Central memory CD8-positive, alpha-beta T cell (primary cell): ENCODE measurements around the gene CPVL.

Source experiments
- ATAC-seq: fragments of 150-1000 bp; cut with Tn5 transposase; replicated peaks from 2 replicates; pipeline ENCODE4 v1.10.0; 2022; ENCODE audit warnings: mild to moderate bottlenecking, moderate FRiP score, moderate number of reproducible peaks; ENCODE audit not compliant: poor library complexity, severe bottlenecking; ENCODE audit errors: extremely low read depth
- DNase-seq, 2 donors: peaks; one replicate each; pipeline ENCODE4 v3.0.0; 2021; ENCODE audit warnings: low spot score in 2 of 2
- H3K27ac Mint-ChIP-seq: one replicate; pipeline ENCODE4 v1.8.0; 2022; ENCODE audit warnings: low read depth, mild to moderate bottlenecking, moderate library complexity, mixed read lengths
- H3K27me3 Mint-ChIP-seq: one replicate; pipeline ENCODE4 v1.8.0; 2022; ENCODE audit warnings: mixed read lengths
- H3K36me3 Mint-ChIP-seq: one replicate; pipeline ENCODE4 v1.8.0; 2022; ENCODE audit warnings: mild to moderate bottlenecking, moderate library complexity, mixed read lengths; ENCODE audit not compliant: insufficient read depth
- H3K4me1 Mint-ChIP-seq: one replicate; pipeline ENCODE4 v1.8.0; 2022; ENCODE audit warnings: mixed read lengths
- H3K4me3 Mint-ChIP-seq: one replicate; pipeline ENCODE4 v1.8.0; 2022; ENCODE audit warnings: mild to moderate bottlenecking, moderate library complexity, mixed read lengths
- H3K9me3 Mint-ChIP-seq: one replicate; pipeline ENCODE4 v1.8.0; 2022; ENCODE audit warnings: mixed read lengths

CPVL gene

DNA sequence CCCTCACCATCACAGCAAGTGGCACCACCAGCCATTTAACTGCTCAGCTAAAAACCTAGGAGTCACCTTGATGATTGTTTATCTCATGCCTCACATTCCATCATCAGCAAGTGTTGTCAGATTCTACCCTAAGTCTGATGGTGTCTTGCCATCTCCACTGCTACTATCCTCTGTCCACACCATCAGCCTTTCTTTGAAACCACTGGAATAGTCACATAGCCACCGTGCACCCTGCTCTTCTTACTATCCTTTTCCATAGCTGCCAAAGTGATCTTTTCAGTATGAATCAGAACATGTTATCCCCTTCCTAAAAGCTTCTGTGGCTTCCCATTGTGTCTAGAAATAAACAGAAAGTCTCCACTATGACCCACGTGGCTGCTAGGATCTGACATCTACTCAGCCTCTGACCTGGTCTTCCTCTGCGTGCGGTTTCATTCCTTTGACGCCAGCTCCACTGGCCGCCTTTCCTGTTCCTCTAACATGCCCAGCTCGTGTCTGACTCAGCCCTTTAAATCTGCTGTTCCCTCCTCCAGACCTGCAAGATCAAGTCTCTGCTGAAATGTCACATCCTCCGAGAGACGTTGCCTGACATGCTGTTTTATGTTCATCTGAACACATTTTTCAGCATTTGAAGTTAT, 31.7 kb upstream of the CPVL start:
- DNase-seq = no peak
- peaks cover 2% of the 10 kb centered on the region for H3K36me3 Mint-ChIP-seq
- H3K9me3 Mint-ChIP-seq = no peaks in the 10 kb centered on the region
- no peak overlapping the region for H3K27ac Mint-ChIP-seq
- H3K4me1 Mint-ChIP-seq = no peaks in the 10 kb centered on the region
- H3K27me3 Mint-ChIP-seq = no peaks in the 10 kb centered on the region
- H3K4me3 Mint-ChIP-seq = no peak overlapping the region
- no peak for ATAC-seq

DNA sequence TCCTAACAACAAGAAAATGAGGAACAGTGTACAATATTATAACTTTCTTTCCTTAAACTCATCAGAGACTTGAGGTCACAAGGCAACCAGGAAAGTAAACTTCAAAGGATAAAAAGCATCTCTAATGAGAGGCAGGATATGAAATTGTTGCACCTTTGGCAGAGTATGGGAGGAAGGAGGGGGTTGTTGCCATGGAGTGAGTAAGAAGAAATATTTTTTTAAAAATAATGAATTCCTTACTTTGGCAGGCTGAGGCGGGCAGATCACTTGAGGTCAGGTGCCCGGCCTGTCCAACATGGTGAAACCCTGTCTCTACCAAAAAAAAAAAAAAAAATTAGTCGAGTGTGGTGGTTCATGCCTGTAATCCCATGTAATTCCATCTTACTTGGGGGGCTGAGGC, 27.1 kb upstream of the CPVL start:
- Mint-ChIP-seq H3K27ac (no peak overlapping the region), H3K36me3 (no peaks in the 10 kb centered on the region), H3K4me1 (no peaks in the 10 kb centered on the region), H3K27me3 (peaks cover 20% of the 10 kb centered on the region), H3K9me3 (no peaks in the 10 kb centered on the region), H3K4me3 (no peak overlapping the region)
- ATAC-seq = no peak
- no peak for DNase-seq

DNA sequence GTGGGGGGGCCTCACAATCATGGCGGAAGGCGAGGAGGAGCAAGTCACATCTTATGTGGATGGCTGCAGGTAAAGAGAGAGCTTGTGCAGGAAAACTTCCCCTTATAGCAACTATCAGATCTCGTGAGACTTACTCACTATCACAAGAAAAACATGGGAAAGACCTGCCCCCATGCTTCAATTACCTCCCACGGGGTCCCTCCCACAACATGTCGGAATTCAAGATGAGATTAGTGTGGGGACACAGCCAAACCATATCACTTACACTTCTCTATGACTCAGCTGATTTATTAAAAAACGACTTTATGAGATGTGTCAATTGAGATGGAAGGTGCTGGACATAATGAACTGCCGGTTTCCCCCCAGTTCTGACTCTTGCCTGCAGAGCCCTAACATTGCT, 24.4 kb upstream of the CPVL start:
- H3K27ac Mint-ChIP-seq = no peak overlapping the region
- peaks cover 9% of the 10 kb centered on the region for H3K9me3 Mint-ChIP-seq
- ATAC-seq (no peak), DNase-seq (no peak)
- H3K27me3 Mint-ChIP-seq = peaks cover 37% of the 10 kb centered on the region
- H3K36me3 Mint-ChIP-seq = no peaks in the 10 kb centered on the region
- no peaks in the 10 kb centered on the region for H3K4me1 Mint-ChIP-seq
- no peak overlapping the region for H3K4me3 Mint-ChIP-seq

DNA sequence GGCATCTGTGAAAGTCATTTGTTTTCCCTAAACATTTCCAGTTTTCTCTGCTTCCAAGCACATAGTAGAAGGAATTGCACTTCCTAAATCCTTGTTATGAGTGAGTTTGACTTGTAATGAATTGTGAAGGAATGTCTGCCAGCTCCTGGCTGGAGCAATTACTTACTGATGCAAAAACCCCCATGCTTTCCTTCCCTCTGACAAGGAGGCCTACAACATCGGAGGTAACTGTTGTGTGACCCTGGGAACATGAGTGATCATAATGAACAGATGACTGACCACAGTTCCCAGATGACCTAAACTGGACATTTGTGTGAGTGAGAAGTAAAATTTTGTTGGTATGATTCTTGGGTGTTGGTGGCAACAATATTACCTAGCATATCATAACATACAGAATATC, 21.4 kb upstream of the CPVL start:
- DNase-seq (no peak), ATAC-seq (no peak)
- Mint-ChIP-seq H3K4me3 (no peak overlapping the region), H3K4me1 (no peaks in the 10 kb centered on the region), H3K27ac (no peak overlapping the region), H3K36me3 (no peaks in the 10 kb centered on the region), H3K27me3 (peaks cover 51% of the 10 kb centered on the region), H3K9me3 (peaks cover 10% of the 10 kb centered on the region)

DNA sequence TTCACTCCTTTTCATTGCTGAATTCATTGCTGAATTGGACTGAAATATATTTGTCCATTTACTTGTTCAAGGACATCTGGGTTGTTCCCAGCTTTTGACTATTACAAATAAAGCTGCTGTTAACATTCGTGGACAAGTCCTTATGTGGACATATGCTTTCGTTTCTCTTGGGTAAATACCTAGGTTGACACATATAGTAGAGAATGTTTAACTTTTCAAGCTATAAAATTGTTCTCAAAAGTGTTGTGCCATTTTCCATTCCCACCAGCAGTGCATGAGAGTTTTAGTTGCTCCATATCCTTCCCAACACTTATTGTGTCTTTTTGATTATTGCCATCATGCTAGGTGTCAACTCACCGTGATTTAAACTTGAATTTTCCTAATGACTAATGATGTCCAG, 17.5 kb upstream of the CPVL start:
- DNase-seq (no peak), ATAC-seq (no peak)
- Mint-ChIP-seq H3K36me3 (no peaks in the 10 kb centered on the region), H3K27me3 (peaks cover 31% of the 10 kb centered on the region), H3K4me3 (no peak overlapping the region), H3K9me3 (peaks cover 10% of the 10 kb centered on the region), H3K4me1 (no peaks in the 10 kb centered on the region), H3K27ac (no peak overlapping the region)

DNA sequence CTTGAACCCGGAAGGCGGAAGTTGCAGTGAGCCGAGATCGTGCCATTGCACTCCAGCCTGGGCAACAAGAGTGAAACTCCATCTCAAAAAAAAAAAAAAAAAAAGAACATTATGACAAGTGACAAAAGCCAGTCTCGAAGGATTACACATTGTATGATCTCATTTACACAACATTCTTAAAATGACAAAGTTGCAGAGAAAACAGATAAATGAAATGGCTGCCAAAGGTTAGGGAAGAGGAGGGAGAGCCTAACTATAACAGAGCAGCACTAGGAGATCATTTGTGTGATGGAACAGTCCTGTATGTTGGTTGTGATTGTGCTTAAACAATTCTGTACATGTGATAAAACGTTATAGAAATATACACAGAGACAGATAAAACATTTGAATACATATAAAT, 16.2 kb upstream of the CPVL start:
- peaks cover under 1% of the 10 kb centered on the region for H3K4me1 Mint-ChIP-seq
- no peak for ATAC-seq
- H3K27ac Mint-ChIP-seq = no peak overlapping the region
- peaks cover 26% of the 10 kb centered on the region for H3K27me3 Mint-ChIP-seq
- peaks cover 10% of the 10 kb centered on the region for H3K9me3 Mint-ChIP-seq
- H3K36me3 Mint-ChIP-seq = no peaks in the 10 kb centered on the region
- H3K4me3 Mint-ChIP-seq = no peak overlapping the region
- no peak for DNase-seq

DNA sequence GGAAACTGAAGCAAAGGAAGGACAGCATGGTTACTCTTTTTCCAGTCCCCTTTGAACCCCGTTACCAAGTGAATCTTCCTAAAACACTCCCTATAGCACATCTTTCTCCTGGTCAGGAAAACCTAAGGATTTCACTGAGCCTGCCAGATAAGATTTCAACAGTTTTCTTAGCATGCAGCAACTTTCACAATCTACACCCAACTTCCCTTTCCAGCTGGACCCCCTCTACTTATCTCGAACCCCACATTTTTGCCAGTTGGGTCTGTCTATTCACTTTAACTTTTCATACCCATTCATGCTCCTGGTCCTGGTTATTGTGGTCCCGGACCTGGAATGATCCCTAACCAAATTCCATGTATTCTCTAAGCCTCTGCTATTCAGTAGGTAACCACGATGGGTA, 14.9 kb upstream of the CPVL start:
- Mint-ChIP-seq H3K4me1 (peaks cover 14% of the 10 kb centered on the region), H3K9me3 (peaks cover 5% of the 10 kb centered on the region), H3K36me3 (no peaks in the 10 kb centered on the region), H3K27me3 (peaks cover 18% of the 10 kb centered on the region), H3K4me3 (no peak overlapping the region), H3K27ac (no peak overlapping the region)
- ATAC-seq (no peak), DNase-seq (no peak)

DNA sequence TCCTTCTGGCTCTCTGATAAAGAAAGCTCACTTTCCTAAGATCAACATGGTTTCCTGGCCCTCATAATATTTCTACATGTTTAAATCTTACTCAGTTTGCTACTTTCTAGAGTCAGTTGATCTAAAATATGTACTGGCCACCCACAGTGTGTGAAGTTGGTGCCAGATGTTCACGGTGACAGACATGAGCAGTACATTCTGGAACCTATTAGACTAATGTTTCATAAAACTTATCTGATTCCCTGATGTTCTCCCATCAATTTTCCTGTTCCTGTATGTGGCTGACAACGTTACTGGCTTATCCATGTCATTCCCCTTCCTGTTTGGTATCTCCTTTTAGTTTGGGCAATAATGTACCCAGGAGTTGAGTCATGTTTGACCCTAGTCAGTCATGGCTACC, 13.7 kb upstream of the CPVL start:
- H3K27ac Mint-ChIP-seq = no peak overlapping the region
- no peaks in the 10 kb centered on the region for H3K36me3 Mint-ChIP-seq
- peaks cover 16% of the 10 kb centered on the region for H3K4me1 Mint-ChIP-seq
- no peaks in the 10 kb centered on the region for H3K9me3 Mint-ChIP-seq
- DNase-seq (no peak), ATAC-seq (no peak)
- H3K27me3 Mint-ChIP-seq = peaks cover 7% of the 10 kb centered on the region
- H3K4me3 Mint-ChIP-seq = no peak overlapping the region

DNA sequence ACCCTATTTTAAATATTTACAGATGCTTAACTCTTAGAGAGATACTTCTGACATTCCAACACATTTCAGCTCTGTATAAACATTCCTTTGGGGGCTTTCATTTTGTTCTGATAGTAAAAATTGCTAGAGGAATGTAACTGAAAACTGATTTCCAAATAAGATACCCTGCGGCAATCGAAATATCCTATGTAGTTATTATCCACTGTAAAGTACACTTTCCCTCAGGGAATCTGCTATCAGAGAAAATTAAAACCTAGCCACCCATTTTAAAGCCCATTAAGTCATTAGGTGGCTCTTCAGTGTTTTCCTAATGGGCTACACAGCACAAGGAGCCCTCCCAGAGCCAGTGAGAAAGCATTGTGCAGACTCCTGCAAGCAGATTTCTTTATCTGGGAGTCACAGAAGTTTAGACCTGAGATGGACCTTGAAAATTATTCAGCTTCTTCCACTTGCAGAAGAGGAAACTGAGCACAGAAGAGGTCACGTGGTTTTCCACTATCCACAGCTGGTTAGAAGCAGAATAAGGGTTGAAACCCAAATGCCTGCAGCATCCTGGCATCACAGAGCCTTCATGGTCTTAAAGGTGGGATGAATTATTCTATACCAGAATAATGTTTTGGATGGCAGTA, 12.6 kb upstream of the CPVL start:
- Mint-ChIP-seq H3K9me3 (no peaks in the 10 kb centered on the region), H3K4me1 (peaks cover 16% of the 10 kb centered on the region), H3K4me3 (no peak overlapping the region), H3K27ac (no peak overlapping the region), H3K36me3 (no peaks in the 10 kb centered on the region), H3K27me3 (no peaks in the 10 kb centered on the region)
- DNase-seq (no peak), ATAC-seq (no peak)

DNA sequence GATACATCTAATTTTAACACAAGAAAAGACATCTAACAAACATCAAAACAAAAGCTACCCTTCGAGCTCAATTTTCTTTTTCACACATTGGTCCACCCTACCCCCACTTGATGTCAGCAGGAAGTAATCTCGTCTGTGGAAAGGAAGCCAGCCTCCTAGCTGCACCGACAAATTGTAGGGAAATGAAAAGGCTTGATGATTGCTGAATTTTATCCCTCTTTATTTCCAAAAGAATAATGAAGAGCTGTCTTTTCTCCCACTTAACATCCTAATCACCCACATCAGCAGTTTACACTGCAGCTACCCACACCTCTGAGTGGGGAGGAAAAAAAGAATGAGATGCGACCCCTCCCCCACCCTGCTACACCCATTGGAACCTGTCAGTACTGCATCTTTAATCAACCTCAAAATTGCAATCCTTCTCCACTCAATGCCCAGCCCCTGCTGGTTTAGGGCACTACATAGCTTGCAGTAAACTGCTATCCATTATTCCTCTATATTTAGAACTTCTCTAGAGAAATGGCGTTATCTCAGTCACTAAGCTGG, 10.6 kb upstream of the CPVL start:
- peak in 1 of 2 donors; percentile 36 for DNase-seq
- Mint-ChIP-seq H3K27me3 (no peaks in the 10 kb centered on the region), H3K4me1 (peaks cover 16% of the 10 kb centered on the region), H3K27ac (no peak overlapping the region), H3K36me3 (no peaks in the 10 kb centered on the region), H3K4me3 (peak overlapping the region; percentile 9), H3K9me3 (no peaks in the 10 kb centered on the region)
- peak; percentile 91 for ATAC-seq

DNA sequence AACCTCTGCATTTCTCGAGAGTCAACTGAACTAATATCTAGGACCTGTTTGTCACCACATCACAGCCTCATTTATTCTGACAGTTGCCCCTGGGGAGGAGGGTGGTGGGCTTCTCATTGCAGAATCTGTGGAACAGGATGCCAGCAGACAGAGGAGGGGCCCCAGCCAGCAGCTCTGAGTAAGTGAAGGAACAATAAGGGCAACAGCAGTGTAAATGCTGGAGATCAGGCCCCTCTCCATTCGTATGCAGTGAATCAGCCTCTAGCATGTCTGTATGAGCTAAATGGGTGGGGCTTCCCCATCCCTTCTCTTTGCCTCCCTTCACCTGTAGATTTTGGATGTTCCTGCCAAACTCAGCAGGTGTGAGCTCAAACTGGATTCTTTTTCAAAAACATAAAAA, 7.7 kb upstream of the CPVL start:
- Mint-ChIP-seq H3K9me3 (no peaks in the 10 kb centered on the region), H3K4me3 (no peak overlapping the region), H3K27ac (no peak overlapping the region), H3K27me3 (peaks cover 8% of the 10 kb centered on the region), H3K4me1 (peaks cover 16% of the 10 kb centered on the region), H3K36me3 (no peaks in the 10 kb centered on the region)
- DNase-seq (no peak), ATAC-seq (no peak)

DNA sequence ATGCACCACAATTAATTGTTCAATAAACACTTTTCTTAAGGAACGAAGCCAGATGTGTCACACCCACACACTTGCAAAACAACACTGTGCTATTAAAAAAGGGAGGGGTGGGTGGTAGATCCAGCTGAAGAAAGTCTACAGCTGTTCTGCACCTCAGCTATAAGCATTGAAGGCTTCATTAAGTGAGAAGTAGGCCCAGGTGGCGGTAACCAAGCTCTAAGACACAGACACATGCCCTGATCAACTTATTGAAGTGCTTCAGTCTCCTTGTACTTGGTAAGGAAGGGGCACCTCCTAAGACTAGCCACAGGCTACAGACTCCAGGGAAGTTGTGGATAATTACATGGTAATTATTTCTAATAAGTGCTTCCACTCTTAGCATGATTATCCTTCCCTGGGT, 4.5 kb upstream of the CPVL start:
- peaks cover 5% of the 10 kb centered on the region for H3K4me1 Mint-ChIP-seq
- no peak for ATAC-seq
- H3K9me3 Mint-ChIP-seq = no peaks in the 10 kb centered on the region
- H3K27ac Mint-ChIP-seq = no peak overlapping the region
- no peaks in the 10 kb centered on the region for H3K36me3 Mint-ChIP-seq
- DNase-seq = no peak
- H3K4me3 Mint-ChIP-seq = no peak overlapping the region
- peaks cover 40% of the 10 kb centered on the region for H3K27me3 Mint-ChIP-seq

DNA sequence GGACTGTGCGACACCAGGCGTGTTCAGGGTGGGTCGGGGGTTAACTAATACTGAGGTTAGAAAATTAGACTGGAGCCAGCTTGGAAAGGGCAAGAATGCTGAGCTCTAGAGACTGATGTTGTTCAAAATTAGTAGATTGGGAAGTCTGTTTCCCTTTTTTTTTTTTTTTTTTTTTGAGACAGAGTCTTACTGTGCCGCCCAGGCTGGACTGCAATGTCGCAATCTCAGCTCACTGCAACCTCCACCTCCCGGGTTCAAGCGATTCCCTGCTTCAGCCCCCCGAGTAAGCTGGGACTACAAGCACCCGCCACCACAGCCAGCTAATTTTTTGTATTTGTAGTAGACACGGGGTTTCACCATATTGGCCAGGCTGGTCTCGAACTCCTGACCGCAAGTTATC, 2.7 kb upstream of the CPVL start:
- Mint-ChIP-seq H3K27me3 (peaks cover 58% of the 10 kb centered on the region), H3K27ac (no peak overlapping the region)
- no peak for DNase-seq

More for the DNA sequence above, 2.7 kb upstream of the CPVL start:
- H3K4me3 Mint-ChIP-seq = no peak overlapping the region
- H3K9me3 Mint-ChIP-seq = no peaks in the 10 kb centered on the region
- no peaks in the 10 kb centered on the region for H3K36me3 Mint-ChIP-seq
- H3K4me1 Mint-ChIP-seq = peaks cover 5% of the 10 kb centered on the region
- no peak for ATAC-seq
